ENCODE data around the gene FYN.

DNA sequence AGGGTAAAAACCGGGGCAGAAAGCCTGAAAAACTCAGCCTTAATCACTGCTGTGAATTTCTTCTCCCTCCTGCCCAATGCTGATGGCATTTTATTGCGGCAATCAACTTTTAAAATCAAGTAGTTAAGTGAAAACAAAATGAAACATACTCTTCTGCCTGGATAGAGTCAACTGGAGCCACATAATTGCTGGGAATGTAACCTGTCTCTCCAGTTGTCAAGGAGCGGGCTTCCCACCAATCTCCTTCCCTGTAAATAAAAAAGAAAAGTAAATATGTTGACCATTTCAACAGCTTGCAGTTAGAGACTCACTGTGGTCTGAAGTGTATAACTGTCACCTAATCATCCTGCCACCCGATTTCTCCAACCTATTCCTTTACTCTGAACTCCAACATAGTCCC lies 165.5 kb downstream of the FYN start:
- TF ChIP-seq, protein P1, sequence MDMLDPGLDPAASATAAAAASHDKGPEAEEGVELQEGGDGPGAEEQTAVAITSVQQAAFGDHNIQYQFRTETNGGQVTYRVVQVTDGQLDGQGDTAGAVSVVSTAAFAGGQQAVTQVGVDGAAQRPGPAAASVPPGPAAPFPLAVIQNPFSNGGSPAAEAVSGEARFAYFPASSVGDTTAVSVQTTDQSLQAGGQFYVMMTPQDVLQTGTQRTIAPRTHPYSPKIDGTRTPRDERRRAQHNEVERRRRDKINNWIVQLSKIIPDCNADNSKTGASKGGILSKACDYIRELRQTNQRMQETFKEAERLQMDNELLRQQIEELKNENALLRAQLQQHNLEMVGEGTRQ (IDR thresholded peaks at IDR 0.05), result no peak
- no peak for TF ChIP-seq JUNB (IDR thresholded peaks at IDR 0.05)
- TF ChIP-seq, protein P2, sequence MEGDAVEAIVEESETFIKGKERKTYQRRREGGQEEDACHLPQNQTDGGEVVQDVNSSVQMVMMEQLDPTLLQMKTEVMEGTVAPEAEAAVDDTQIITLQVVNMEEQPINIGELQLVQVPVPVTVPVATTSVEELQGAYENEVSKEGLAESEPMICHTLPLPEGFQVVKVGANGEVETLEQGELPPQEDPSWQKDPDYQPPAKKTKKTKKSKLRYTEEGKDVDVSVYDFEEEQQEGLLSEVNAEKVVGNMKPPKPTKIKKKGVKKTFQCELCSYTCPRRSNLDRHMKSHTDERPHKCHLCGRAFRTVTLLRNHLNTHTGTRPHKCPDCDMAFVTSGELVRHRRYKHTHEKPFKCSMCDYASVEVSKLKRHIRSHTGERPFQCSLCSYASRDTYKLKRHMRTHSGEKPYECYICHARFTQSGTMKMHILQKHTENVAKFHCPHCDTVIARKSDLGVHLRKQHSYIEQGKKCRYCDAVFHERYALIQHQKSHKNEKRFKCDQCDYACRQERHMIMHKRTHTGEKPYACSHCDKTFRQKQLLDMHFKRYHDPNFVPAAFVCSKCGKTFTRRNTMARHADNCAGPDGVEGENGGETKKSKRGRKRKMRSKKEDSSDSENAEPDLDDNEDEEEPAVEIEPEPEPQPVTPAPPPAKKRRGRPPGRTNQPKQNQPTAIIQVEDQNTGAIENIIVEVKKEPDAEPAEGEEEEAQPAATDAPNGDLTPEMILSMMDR (IDR thresholded peaks at IDR 0.05), result no peak
